GM12878 (cell line): ENCODE data around the gene GINS2. TPM values are rescaled to one million over a fixed set of nuclear protein-coding genes. Genes with fewer than 3 reads are reported as not detected.

Experiments
- ATAC-seq: fragments of 200-7000 bp; cut with Tn5 transposase; 3 replicates; pipeline ENCODE4 v1.9.1; 2020; ENCODE audit warnings: mild to moderate bottlenecking, moderate library complexity
- BruUV-seq: library from RNA; stranded (reverse); fragments of 400-500 nt; replicated peaks from 2 replicates; lab custom pipeline; 2021; lab: Mats Ljungman, UMichigan
- CTCF ChIA-PET: fragments of 300-600 bp; sonication (Branson Sonifier 250); formaldehyde crosslinking; extraction: SDS; loops from one replicate; lab custom pipeline; 2021; ENCODE audit warnings: inconsistent platforms; lab: Yijun Ruan, JAX
- POLR2A ChIA-PET: fragments of 350-600 bp; formaldehyde crosslinking; extraction: SDS; loops from one replicate; lab custom pipeline; 2021; ENCODE audit warnings: inconsistent platforms; lab: Charles Lee
- RAD21 ChIA-PET: fragments of 300-600 bp; sonication (Branson Sonifier 250); formaldehyde crosslinking; loops from one replicate; lab custom pipeline; 2023; ENCODE audit warnings: antibody characterized with exemption; ENCODE audit not compliant: unreplicated experiment; lab: Charles Lee
- SMC1A ChIA-PET: fragments of 300-600 bp; sonication (Branson Sonifier 250); formaldehyde crosslinking; loops from one replicate; lab custom pipeline; 2023; ENCODE audit not compliant: unreplicated experiment, uncharacterized antibody; lab: Charles Lee
- DNase-seq: peaks from one replicate; pipeline ENCODE4 v3.0.0-alpha.2; 2011; ENCODE audit warnings: low read depth, low spot score
- FAIRE-seq: peaks from 3 replicates; lab custom pipeline; 2011; peaks lifted over from hg19 to GRCh38; lab: Jason Lieb, UNC
- H2AFZ ChIP-seq: 2 replicates; pipeline ENCODE4 v1.6.0; 2011; ENCODE audit warnings: low read depth, low read length, control low read depth; ENCODE audit not compliant: control insufficient read depth
- H3K27ac ChIP-seq: 2 replicates; pipeline ENCODE4 v1.5.1; 2011; ENCODE audit warnings: control low read depth; ENCODE audit not compliant: control insufficient read depth, insufficient read depth
- H3K27me3 ChIP-seq, 2 experiments: replicated peaks in 1 of 2; 2 replicates each; pipeline versions ENCODE4 v1.6.0 to v1.6.1; 2011; ENCODE audit warnings: low read length in 1 of 2; ENCODE audit not compliant: control insufficient read depth in 2 of 2, insufficient read depth in 2 of 2
- H3K36me3 ChIP-seq, 2 experiments: 2 replicates each; pipeline ENCODE4 v1.5.1; 2011; ENCODE audit warnings: low read length in 1 of 2; ENCODE audit not compliant: control insufficient read depth in 2 of 2, insufficient read depth in 2 of 2
- H3K4me1 ChIP-seq: 2 replicates; pipeline ENCODE4 v1.6.1; 2011; ENCODE audit warnings: mild to moderate bottlenecking, low read length, moderate library complexity, mixed read lengths; ENCODE audit not compliant: control insufficient read depth, insufficient read depth
- H3K4me2 ChIP-seq: 2 replicates; pipeline ENCODE4 v1.6.0; 2011; ENCODE audit warnings: control low read depth; ENCODE audit not compliant: control insufficient read depth, insufficient read depth
- H3K4me3 ChIP-seq: fragments of 200-600 bp; sonication (generic); 2 replicates; pipeline ENCODE4 v1.5.1; 2016
- H3K79me2 ChIP-seq: 2 replicates; pipeline ENCODE4 v1.6.0; 2011; ENCODE audit warnings: low read length; ENCODE audit not compliant: control insufficient read depth, insufficient read depth
- H3K9ac ChIP-seq: 2 replicates; pipeline ENCODE4 v1.8.0; 2011; ENCODE audit warnings: low read length, control low read depth, mixed read lengths; ENCODE audit not compliant: control insufficient read depth, insufficient read depth
- H3K9me3 ChIP-seq: replicated peaks from 3 replicates; pipeline ENCODE4 v1.5.1; 2011; ENCODE audit warnings: mild to moderate bottlenecking, low read length; ENCODE audit not compliant: control insufficient read depth, insufficient read depth
- H4K20me1 ChIP-seq: 2 replicates; pipeline ENCODE4 v1.6.0; 2011; ENCODE audit not compliant: control insufficient read depth, insufficient read depth
- BCL11A ChIP-seq: IDR thresholded peaks from 2 replicates; pipeline ENCODE4 v1.6.1; 2011; ENCODE audit warnings: low read depth, low read length
- BCLAF1 ChIP-seq: fragments of 450-650 bp; IDR thresholded peaks from 2 replicates; pipeline ENCODE4 v1.6.1; 2017; ENCODE audit warnings: antibody characterized with exemption, mild to moderate bottlenecking, moderate library complexity
- CHD1 ChIP-seq: IDR thresholded peaks from 2 replicates; pipeline ENCODE4 v1.6.1; 2012; ENCODE audit warnings: low read depth, low read length, improper control_type of control experiment
- PAX5 ChIP-seq: IDR thresholded peaks from 2 replicates; pipeline ENCODE4 v1.6.1; 2011; ENCODE audit warnings: low read depth, low read length, borderline replicate concordance
- POLR2A ChIP-seq: IDR thresholded peaks from 2 replicates; pipeline ENCODE4 v1.6.1; 2011; ENCODE audit warnings: low read depth, mild to moderate bottlenecking, low read length
- POU2F2 ChIP-seq: IDR thresholded peaks from 3 replicates; pipeline ENCODE4 v1.6.1; 2011; ENCODE audit warnings: low read depth, mild to moderate bottlenecking, low read length, borderline replicate concordance
- USF2 ChIP-seq: IDR thresholded peaks from 2 replicates; pipeline ENCODE4 v1.6.1; 2011; ENCODE audit warnings: low read depth, low read length, improper control_type of control experiment, borderline replicate concordance
- WGBS: methylation state at CpG from one replicate; pipeline ENCODE4 v1.1.6; 2016; ENCODE audit warnings: low lambda C conversion rate; ENCODE audit not compliant: insufficient replicate concordance, insufficient coverage; ENCODE audit errors: missing lambda C conversion rate; 5-methylcytosine and 5-hydroxymethylcytosine counted together
- in situ Hi-C: fragments of 300-500 bp; cut with MboI; formaldehyde crosslinking; loops from 9 replicates; pipeline ENCODE4 v1.14.3; 2018; ENCODE audit warnings: mixed read lengths
- intact Hi-C: fragments of 100-400 bp; cut with micrococcal nuclease; formaldehyde crosslinking; loops from one replicate; pipeline ENCODE4 v1.14.2; 2022; ENCODE audit not compliant: unreplicated experiment
- polyA plus RNA-seq, 11 experiments: library from polyadenylated mRNA; depleted of rRNA in 4 of 11; unstranded in 6 of 11; stranded (reverse) in 5 of 11; fragments of >200 nt; fragmentation: Nextera tagmentation in 4 of 11; fragmentation: Illumina TruSeq in 1 of 11; extraction: Ambion mirVana in 4 of 11; extraction: Trizol in 1 of 11; gene quantifications; 1 replicate in 1 of 11; 2 replicates in 10 of 11; pipeline versions ENCODE4 v1.2.1 to v1.2.3, GENCODE V29; 2011 to 2016; ENCODE audit warnings: inconsistent platforms in 2 of 11, missing spikeins in 2 of 11, low read depth in 1 of 11
- total RNA-seq, 4 experiments: library from RNA; depleted of rRNA in 3 of 4; stranded (reverse); fragments of >200 nt in 3 of 4; fragmentation: Illumina TruSeq in 1 of 4; extraction: Trizol in 1 of 4; gene quantifications; 2 replicates each; pipeline versions ENCODE4 v1.2.1 to v1.2.3, GENCODE V29; 2013 to 2021

Gene GINS2
- total and polyA plus RNA-seq, 10 of the 15 experiments (the other 5 are each of a cell fraction or from before 2014, with no cell fraction given) = 42.7 to 90.8 (median 57.0) TPM

DNA sequence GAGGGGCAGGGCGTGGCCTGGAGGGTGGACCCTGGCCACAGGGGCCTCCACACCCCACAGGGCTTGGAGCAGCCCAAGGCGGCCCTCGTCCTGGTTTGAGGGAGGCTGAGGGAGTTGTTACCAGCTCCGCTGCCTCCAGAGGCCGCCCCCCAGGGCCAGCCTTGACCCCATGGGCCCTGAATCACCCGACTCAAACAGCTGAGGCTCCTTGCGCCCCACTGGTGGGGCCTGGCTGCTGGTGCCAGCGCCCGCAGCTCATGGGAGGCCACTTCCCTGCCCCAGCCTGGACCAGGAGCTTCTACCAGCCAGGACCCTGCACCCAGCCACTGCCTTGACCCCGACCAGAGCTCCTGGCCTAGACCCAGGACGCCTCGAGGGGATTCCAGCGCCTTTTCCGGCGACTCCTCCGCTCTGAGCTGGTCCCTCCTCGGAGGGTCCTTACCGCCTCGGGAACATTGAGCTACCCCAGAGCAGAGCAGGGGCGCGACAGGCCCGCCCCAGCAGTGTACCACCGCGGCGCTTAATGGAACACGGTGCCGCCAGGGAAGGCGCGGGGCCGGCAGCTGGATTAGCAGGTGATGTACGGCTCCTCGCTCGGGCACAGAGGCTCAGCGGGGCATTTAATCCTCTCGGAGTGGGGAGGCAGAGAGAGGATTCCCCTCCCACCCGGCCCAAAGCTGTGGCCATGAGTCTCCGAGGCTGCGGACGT, 38.5 kb downstream of the GINS2 start:
- WGBS = 93% methylated on average over 36 of the region's 39 CpGs
- ChIA-PET CTCF (interaction anchor here (1.9 kb wide), 1 partner anchor 9 kb away, joined by 6 read pairs; no protein-coding TSS in a partner anchor), SMC1A (no interaction called here), POLR2A (no interaction called here), RAD21 (no interaction called here)
- peaks cover 1% of the 10 kb centered on the region; the same call in 1 of the 2 replicates for H4K20me1 ChIP-seq
- BruUV-seq = no TSS peak
- no peak overlapping the region for H3K9ac ChIP-seq
- H3K4me1 ChIP-seq = no peaks in the 10 kb centered on the region
- H2AFZ ChIP-seq = no peak overlapping the region
- DNase-seq (no peak), FAIRE-seq (no peak), ATAC-seq (no peak)
- no peaks in the 10 kb centered on the region; the same call in 1 of the 2 replicates for H3K79me2 ChIP-seq
- H3K27ac ChIP-seq = no peak overlapping the region
- no peak for TF ChIP-seq BCL11A
- no peak for TF ChIP-seq PAX5
- H3K9me3 ChIP-seq = no peaks in the 10 kb centered on the region
- no peak overlapping the region for H3K4me2 ChIP-seq
- H3K36me3 ChIP-seq = peaks cover 2 to 38% of the 10 kb centered on the region in 2 experiments; a peak in 3 of 4 replicates
- in situ Hi-C loops (no loop called here), intact Hi-C loops (no loop called here)
- H3K4me3 ChIP-seq = no peak overlapping the region
- no peaks in the 10 kb centered on the region for H3K27me3 ChIP-seq

DNA sequence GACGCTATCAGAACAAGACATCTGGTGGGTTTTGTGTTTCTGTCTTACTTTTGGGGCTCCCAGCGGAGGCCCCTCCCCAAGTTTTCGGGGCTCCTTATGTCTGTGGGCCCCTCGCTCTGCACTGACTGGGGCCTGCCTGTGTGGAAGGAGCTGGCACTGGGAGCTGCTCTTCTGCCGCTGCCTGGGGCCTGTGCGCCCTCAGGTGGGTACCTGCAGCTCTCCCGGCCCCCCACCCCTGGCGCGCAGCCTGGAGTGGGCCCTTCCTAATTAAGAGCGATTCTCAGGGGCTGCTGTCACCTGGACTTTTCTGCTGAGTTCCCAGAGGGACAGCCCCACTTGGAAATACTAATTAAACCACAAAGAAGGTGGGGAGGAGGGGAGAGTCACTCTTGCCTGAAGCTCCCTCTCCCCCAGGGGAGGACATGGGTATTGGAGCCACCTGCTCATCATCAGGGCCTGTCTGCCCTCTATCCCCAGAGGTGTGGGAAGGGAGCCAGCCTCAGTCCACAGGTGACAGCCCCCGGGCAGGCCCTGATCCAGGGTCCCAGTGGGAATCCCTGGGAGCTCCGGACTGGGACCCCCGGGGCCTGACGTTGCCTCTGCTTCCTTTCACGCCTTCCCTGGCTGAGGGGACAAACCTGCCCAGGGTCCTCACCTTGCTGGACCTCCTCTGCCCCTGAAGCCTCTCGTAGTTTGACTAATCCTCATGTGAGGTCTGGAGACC, 39.2 kb downstream of the GINS2 start:
- no peak overlapping the region for H3K4me3 ChIP-seq
- intact Hi-C loops = no loop called here
- H3K4me2 ChIP-seq = no peak overlapping the region
- CTCF ChIA-PET = interaction anchor here (1.9 kb wide), 1 partner anchor 10 kb away, joined by 6 read pairs; no protein-coding TSS in a partner anchor
- H3K79me2 ChIP-seq = no peaks in the 10 kb centered on the region; the same call in 1 of the 2 replicates
- H2AFZ ChIP-seq = no peak overlapping the region
- no TSS peak for BruUV-seq
- SMC1A ChIA-PET = no interaction called here
- POLR2A ChIA-PET = no interaction called here
- H3K27ac ChIP-seq = no peak overlapping the region
- no peaks in the 10 kb centered on the region for H3K9me3 ChIP-seq
- no peak for DNase-seq
- H4K20me1 ChIP-seq = peaks cover 3% of the 10 kb centered on the region; the same call in 1 of the 2 replicates
- no peak for TF ChIP-seq USF2
- TF ChIP-seq POU2F2 = no peak
- TF ChIP-seq CHD1 = no peak
- TF ChIP-seq POLR2A = 0 out of 2 replicates have a peak, but pooled peaks have one; percentile 14
- no peak for TF ChIP-seq BCLAF1
- no peaks in the 10 kb centered on the region for H3K27me3 ChIP-seq
- no peaks in the 10 kb centered on the region for H3K4me1 ChIP-seq
- 61% methylated on average over 16 of the region's 16 CpGs for WGBS
- H3K36me3 ChIP-seq = peaks cover 2 to 35% of the 10 kb centered on the region in 2 experiments; a peak in 3 of 4 replicates
- in situ Hi-C loops = no loop called here
- RAD21 ChIA-PET = no interaction called here
- ATAC-seq = no peak
- H3K9ac ChIP-seq = no peak overlapping the region
- FAIRE-seq = no peak
